NCI-H2196 treated with DMSO at 0.1 percent for 48 hours (cell line): ENCODE measurements around the gene FAM229B.

Experiments
- DNase-seq: peaks from one replicate; lab custom pipeline; 2025; ENCODE audit not compliant: unreplicated experiment; lab: John Stamatoyannopoulos, UW

The FAM229B gene

DNA sequence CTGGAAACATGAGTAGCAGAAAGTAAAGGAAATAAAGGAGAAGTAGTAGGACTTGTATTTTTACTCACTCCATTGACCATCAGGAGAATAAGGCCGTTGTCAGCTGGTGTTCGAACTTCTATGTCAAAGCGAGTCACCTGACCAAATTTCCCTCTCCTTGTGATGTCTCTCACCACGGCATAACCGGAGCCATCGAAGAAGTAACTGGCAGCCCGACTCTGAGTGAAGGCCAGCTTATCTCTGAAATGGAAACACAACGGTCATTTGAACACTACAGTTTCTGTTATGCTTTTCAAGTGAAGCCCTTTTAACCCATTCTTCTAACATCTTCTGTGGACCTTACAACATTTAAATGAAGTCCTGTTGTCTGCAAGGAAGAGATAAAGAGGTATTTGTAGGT lies 51.7 kb downstream of the FAM229B start:
- no peak for DNase-seq

DNA sequence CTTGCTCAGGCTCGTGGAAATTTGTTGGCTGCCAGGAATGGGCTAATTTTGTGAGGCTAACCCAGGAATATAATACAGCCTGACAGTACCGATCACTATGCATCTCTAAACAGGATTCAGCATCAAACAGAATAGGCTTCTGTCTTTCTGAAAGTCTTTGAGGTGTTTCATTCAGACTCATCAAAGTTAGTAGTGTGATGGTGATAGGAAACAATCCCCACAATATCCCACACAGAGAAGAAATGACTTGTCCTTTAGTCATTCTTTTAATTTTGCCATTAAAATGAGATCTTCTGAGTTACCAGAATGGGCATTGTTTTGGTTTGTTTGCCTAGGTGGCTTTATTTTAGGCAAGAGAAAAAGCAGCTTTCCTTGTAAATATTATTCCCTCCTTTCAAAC lies 54.3 kb downstream of the FAM229B start:
- no peak for DNase-seq

DNA sequence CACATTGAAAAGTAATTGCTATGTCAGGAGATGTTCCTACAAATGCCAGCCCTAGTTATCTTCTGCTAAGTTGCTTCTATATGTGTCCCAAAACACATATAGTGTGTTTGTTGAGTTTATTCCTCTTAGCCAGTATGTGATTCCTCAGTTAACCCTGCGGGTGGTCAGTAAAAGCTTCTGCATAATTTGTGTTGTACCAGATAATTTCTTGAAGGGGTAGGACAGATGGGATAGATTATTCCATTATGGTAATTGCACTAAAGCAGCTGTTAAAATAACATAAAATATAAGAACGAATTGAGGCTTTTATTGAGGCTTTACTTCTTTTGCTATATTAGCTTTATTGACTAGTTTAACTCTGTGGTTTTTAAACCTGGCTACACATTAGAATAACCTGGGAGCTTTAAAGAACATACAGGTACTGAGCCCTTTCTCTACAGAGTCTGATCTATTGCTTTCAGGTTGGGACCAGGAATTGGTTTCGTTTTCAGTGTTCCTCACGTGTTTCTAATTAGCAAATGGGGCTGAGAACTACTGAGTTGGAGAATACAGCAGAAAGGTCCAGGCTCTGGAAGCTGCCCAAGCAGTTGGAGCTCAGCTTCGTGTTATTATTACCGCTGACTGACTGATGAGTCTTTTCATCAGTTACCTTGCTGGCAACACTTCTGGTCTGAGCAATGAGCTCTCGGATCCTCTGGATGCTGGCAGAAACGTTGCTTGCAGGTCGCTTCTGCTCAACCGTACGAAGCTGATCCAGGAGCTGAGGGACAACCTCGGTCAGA lies 56.9 kb downstream of the FAM229B start:
- DNase-seq = no peak

DNA sequence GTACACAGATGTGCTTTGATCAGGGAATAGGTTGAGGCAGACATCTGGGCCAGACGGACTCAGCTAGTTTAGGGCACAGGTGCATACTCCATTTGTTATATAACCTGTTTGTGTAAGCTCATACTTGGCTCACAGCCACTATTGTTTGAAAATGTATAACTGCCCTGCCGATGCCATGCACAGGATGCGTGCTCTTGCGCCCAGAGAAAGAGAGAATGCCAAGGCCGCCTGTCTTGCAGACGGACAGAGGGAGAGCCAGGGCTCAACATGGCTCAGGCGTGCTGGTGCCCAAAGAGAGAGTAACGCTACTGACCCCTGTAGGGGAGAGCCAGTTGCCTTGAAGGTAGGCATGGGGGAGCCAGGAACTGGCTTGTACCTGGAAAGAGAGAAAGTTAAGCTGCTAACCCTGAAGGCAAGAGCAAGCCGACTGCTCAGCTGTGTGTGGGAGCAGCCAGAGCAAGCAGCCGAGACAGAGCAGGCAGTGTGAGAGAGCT lies 57.7 kb downstream of the FAM229B start:
- DNase-seq = no peak

DNA sequence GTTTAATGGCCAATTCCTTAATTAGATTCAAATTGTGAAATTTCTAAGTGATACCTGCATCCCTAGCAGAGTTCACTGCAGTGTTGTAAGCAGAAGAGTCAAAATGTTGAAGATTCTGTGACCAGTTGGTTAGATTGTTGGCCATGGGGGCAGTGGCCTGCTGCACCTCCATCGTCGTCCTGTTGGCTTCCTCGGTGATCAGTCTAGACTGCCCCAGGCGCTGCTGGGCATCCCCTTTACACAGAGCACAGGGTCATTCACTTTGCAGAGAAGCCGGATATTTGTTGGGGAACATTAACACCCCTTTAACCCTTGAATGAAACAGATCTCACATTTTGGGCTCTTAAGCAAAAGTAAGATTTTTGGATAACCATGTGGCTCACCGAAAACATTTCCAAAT lies 60.7 kb downstream of the FAM229B start:
- DNase-seq = no peak

DNA sequence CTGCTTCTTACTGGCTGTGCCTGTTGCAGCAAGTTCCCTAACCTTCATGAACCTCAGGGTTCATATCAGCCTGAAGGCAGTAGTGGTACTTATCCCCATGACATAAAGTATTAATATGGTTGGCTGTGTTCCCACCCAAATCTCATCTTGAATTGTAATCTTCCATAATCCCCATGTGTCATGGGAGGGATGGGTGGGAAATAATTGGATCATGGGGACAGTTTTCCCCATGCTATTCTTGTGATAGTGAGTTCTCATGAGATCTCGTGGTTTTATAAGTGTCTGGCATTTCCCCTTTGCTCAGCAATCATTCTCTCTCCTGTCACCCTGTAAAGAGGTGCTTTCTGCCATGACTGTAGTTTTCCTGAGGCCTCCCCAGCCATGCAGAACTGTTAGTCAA lies 61.8 kb downstream of the FAM229B start:
- no peak for DNase-seq

DNA sequence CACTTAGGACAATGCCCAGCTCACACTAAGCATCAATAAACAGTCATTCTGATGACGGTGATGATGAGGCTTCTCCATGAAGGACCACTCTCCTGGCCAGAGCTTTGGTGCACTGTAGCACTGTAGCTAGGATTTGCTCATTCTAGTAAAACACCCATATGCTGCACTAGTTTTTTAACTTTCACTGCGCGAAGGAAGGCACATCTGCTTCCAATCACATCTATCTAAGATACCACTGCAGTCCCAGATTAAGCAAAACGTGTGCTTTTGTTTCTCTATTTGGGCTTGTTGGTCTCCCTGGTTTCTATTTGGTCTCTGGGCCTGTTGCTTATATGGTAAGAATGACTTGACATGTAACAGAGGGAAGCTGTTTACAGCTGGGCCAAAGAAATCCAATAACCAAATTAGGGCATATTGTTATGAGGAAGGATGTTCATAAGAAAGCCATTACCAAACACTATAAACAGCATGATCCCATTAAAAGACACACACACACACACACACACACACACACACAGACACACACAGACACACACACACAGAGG lies 62.4 kb downstream of the FAM229B start:
- no peak for DNase-seq

DNA sequence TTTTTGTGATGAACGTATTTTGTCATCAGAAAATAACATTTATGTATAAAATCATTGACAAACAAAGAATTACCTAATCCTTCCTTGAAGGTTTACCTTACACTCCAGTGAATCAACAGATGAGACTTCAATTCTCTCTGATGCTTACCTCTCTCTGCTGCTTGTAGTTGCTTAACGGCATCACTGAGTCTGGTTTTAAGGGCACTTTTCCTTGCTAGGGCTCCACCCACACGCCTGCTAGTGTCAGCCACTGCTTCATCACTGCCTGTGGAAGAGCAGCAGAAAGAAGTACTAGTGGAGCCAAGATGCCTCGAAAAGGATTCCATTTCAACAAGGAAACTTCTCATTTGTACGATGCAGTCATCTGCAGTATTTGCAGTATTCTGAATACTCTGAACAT lies 63.0 kb downstream of the FAM229B start:
- no peak for DNase-seq
